ENCODE results near the gene BCL3.
A peak's percentile ranks its signal among the peaks of the same experiment; 100 is the strongest.

The BCL3 gene

DNA sequence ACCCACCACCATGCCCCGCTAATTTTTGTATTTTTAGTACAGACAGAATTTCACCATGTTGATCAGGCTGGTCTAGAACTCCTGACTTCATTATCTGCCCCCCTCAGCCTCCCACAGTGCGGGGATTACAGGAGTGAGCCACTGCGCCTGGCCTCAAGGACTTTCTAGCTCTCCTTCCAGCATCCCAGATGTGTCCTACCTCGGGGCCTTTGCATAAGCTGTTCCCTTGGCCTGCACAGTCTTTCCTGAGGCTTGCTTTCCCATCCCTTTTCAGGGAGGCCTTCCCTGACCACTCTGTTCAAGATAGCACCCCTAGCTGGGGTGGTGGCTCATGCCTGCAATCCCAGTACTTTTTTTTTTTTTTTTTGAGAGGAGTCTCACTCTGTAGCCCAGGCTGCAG lies 46.1 kb downstream of the BCL3 start:
- DNase-seq: no peak

DNA sequence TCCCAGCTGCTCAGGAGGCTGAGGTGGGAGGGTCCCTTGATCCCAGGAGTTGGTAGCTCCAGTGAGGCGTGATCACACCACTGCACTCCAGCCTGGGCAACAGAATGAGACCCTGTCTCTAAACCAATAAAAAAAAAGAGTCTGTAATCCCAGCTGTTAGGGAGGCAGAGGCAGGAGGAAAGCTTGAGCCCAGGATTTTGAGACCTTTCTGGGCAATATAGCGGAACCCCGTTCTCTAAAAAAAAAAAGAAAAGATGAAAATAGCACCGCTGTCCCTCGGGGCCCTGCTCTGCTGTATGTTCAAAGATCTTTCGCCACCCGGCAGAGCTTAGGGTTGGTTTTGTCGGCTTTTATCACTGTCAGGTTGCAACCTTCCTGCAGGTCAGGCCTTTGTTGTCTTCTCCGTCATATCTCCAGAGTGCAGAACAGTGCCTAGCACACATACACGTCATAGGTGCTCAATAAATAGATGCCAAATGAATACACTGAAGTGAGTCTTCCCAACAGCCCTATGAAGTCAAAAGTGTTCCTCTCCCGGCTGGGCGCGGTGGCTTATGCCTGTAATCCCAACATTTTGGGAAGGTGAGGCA lies 47.0 kb downstream of the BCL3 start:
- no peak for DNase-seq

- no peak for DNase-seq
These were observed 48.2 kb downstream of the BCL3 start for GRCh38 chr19:44796701-44797115.

DNA sequence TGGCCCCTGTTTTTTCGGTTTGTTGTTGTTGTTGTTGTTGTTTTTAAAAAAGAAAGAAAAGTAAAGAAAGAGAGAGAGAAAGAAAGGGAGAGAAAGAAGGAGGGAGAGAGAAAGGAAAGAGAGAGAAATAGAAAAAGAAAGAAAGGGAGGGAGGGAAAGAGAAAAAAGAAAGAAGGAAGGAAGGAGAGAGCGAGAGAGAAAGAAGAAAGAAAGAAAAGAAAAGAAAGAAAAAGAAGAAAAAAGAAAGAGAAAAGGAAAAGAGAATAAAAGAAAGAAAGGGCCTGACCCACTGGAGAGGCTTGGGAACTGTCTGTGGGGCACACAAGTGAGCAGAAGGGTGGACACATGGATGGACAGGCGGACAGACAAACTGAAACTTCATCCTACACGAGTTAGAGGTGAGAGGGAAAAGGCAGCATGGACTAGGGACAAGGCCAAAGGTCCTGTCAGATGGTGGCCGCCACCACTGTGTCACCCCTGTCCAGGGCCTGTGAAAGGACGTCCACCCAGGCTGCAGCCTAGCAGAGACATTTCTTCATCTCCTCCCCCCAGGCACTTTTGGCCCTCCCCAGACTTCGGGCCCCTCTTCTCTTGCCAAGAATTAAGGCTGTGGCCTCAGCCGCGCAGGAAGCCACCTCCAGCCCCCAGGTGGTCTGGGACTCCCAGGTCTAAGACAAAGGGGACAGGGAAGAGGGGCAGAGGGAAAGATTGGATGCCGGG lies 51.3 kb downstream of the BCL3 start:
- no peak for DNase-seq

- DNase-seq: peak; percentile 64
These were observed 52.0 kb downstream of the BCL3 start for GRCh38 chr19:44800461-44800860.

GRCh38 chr19:44803442-44804428 lies 55.2 kb downstream of the BCL3 start:
- DNase-seq: no peak

GRCh38 chr19:44806291-44806690 lies 57.8 kb downstream of the BCL3 start:
- no peak for DNase-seq

DNA sequence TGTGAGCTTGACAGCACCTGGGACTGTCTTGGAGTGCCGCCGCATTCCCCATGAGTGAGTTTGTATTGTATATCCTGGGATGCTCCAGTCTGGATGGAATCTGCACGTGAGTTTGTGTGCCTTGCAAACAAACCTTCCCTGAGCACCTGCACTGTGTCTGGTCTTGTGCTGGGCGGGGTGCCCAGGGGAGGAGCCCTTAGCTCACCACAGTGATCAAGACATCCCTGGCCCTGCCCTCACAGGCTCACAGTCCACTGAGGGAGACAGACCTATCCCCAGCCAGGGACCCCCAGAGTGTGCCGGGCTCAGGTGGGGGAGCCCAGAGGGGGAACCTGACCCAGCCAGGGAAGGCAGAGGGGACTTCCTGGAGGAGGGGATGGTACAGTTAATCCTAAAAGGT lies 58.7 kb downstream of the BCL3 start:
- DNase-seq: no peak

DNA sequence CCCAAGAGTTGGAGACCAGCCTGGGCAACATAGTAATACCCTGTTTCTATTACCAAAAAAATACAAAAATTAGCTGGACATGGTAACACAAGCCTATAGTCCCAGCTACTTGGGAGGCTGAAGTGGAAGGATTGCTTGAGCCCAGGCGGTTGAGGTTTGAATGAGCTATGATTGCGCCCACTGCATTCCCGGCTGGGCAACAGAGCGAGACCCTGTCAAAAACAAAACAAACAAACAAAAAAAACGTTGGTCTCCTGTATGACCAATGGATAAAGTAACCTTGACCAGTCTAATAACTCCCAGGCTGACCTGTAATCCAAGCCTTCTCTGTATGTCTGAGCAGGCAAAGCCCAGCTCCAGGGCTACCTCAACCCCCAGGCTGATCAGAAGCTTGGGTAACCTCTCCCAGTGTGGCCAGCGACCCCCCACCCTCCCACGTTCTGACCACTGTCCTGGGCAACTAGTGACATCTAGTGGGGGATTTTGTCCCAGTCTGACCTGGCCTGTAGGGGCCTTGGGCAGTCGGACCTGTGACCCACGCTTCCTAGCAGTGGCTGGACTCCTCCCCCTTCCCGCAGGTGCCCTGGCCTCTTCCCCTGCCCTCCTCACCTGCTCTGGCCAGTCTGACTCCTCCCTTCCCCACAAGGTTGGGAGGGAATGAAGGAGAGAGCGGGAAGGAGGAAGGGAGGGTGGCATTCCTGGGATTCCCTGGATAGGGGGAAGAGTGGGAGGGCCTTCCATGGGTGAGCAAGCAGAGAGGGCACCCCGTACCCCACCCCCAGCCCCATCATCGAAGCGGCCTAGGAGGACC lies 59.3 kb downstream of the BCL3 start:
- peak; percentile 62 for DNase-seq

- DNase-seq: peak; percentile 64
These were observed 60.2 kb downstream of the BCL3 start, which contains the start of gene BCAM for GRCh38 chr19:44808463-44809371. Gene BCAM, plus strand, starts transcription at chr19:44809103. Its CDS starts 22 bp downstream, at chr19:44809125.
